K562 (cell line): ENCODE measurements around the gene SMYD2. TPM values are rescaled to one million over a fixed set of nuclear protein-coding genes. Genes with fewer than 3 reads are reported as not detected.

Experiments
- ATAC-seq: fragments of 200-7000 bp; cut with Tn5 transposase; 3 replicates; pipeline ENCODE4 v1.9.1; 2020; ENCODE audit warnings: moderate library complexity
- BruUV-seq: library from RNA; stranded (reverse); fragments of 400-500 nt; replicated peaks from 2 replicates; lab custom pipeline; 2021; lab: Mats Ljungman, UMichigan
- CTCF ChIA-PET: fragments of 300-600 bp; formaldehyde crosslinking; extraction: SDS; loops from one replicate; lab custom pipeline; 2021; ENCODE audit warnings: low intra/inter-chr PET ratio; lab: Yijun Ruan, JAX
- POLR2A ChIA-PET: fragments of 300-600, 350-650 bp; sonication (Branson Sonifier 250); formaldehyde crosslinking; extraction: SDS; loops from one replicate; lab custom pipeline; 2021; ENCODE audit warnings: antibody characterized with exemption, inconsistent platforms; lab: Yijun Ruan, JAX
- DNase-seq, 4 experiments: peaks; one replicate each; pipeline versions ENCODE4 v3.0.0 to v3.0.0-alpha.2; 2011 to 2018; ENCODE audit warnings: low spot score in 3 of 4, mixed read lengths in 3 of 4; ENCODE audit errors: extremely low read depth in 1 of 4
- FAIRE-seq: peaks from 2 replicates; lab custom pipeline; 2011; peaks lifted over from hg19 to GRCh38; lab: Jason Lieb, UNC
- H2AFZ ChIP-seq: 2 replicates; pipeline ENCODE4 v1.6.0; 2011; ENCODE audit warnings: low read depth, low read length, control low read depth, inconsistent platforms
- H3K27ac ChIP-seq: fragments of 200-600 bp; 3 replicates; pipeline ENCODE4 v1.8.0; 2011; ENCODE audit warnings: low read depth, mild to moderate bottlenecking, control low read depth, inconsistent platforms, low read length, moderate library complexity, mixed read lengths; ENCODE audit errors: extremely low read depth
- H3K27me3 ChIP-seq, 2 experiments: fragments of 300-600 bp in 1 of 2; 2 replicates in 1 of 2; 3 replicates in 1 of 2; pipeline versions ENCODE4 v1.6.0 to v1.8.0; 2011; ENCODE audit warnings: inconsistent platforms in 2 of 2, low read length in 2 of 2, mild to moderate bottlenecking in 1 of 2, mixed read lengths in 1 of 2, moderate library complexity in 1 of 2; ENCODE audit not compliant: control insufficient read depth in 2 of 2, insufficient read depth in 2 of 2
- H3K36me3 ChIP-seq: fragments of 300-600 bp; 3 replicates; pipeline ENCODE4 v1.8.0; 2011; ENCODE audit warnings: mild to moderate bottlenecking, low read length, inconsistent platforms; ENCODE audit not compliant: control insufficient read depth, insufficient read depth
- H3K4me1 ChIP-seq, 2 experiments: fragments of 200-600 bp in 1 of 2; replicated peaks in 1 of 2; 2 replicates in 1 of 2; 3 replicates in 1 of 2; pipeline versions ENCODE4 v1.5.1 to v1.8.0; 2011; ENCODE audit warnings: inconsistent platforms in 2 of 2, low read length in 2 of 2, mild to moderate bottlenecking in 1 of 2, mixed read lengths in 1 of 2, moderate library complexity in 1 of 2; ENCODE audit not compliant: control insufficient read depth in 2 of 2, insufficient read depth in 2 of 2
- H3K4me2 ChIP-seq: 2 replicates; pipeline ENCODE4 v1.6.1; 2011; ENCODE audit warnings: low read length, control low read depth, inconsistent platforms, mixed read lengths; ENCODE audit not compliant: insufficient read depth
- H3K4me3 ChIP-seq: fragments of 200-600 bp; sonication (generic), shearing (Covaris generic); 2 replicates; pipeline ENCODE4 v1.5.1; 2016; ENCODE audit warnings: control low read depth, inconsistent platforms
- H3K79me2 ChIP-seq: fragments of 200-600 bp; 3 replicates; pipeline ENCODE4 v1.8.0; 2011; ENCODE audit warnings: low read length, inconsistent platforms; ENCODE audit not compliant: control insufficient read depth, insufficient read depth
- H3K9ac ChIP-seq, 2 experiments: 2 replicates each; pipeline versions ENCODE4 v1.6.0 to v1.6.1; 2011; ENCODE audit warnings: low read depth in 2 of 2, low read length in 2 of 2, control low read depth in 1 of 2, inconsistent platforms in 1 of 2, mild to moderate bottlenecking in 1 of 2, mixed read lengths in 1 of 2; ENCODE audit not compliant: insufficient read depth in 1 of 2
- H3K9me1 ChIP-seq: one replicate; pipeline ENCODE4 v1.6.0; 2011; ENCODE audit warnings: inconsistent platforms, mild to moderate bottlenecking, low read length, moderate library complexity; ENCODE audit not compliant: control insufficient read depth, insufficient read depth
- H3K9me3 ChIP-seq: replicated peaks from 2 replicates; pipeline ENCODE4 v1.5.1; 2011; ENCODE audit warnings: low read depth, low read length, inconsistent platforms; ENCODE audit not compliant: control insufficient read depth, insufficient read depth
- H4K20me1 ChIP-seq: replicated peaks from 2 replicates; pipeline ENCODE4 v1.6.1; 2011; ENCODE audit warnings: low read length, inconsistent platforms, mixed read lengths; ENCODE audit not compliant: control insufficient read depth, insufficient read depth
- CHCHD3 ChIP-seq: fragments of 250-450 bp; sonication (Bioruptor Pico); IDR thresholded peaks from 2 replicates; pipeline ENCODE4 v2.1.2; 2022; ENCODE audit warnings: mild to moderate bottlenecking
- GATAD2B ChIP-seq: fragments of 450-650 bp; IDR thresholded peaks from 2 replicates; pipeline ENCODE4 v1.6.1; 2017; ENCODE audit warnings: mild to moderate bottlenecking, borderline replicate concordance
- HSF4 ChIP-seq: fragments of 250-450 bp; sonication (Bioruptor Pico); IDR thresholded peaks from 2 replicates; pipeline ENCODE4 v2.1.2; 2022; ENCODE audit warnings: mild to moderate bottlenecking, moderate library complexity, borderline replicate concordance
- MEF2A ChIP-seq: IDR thresholded peaks from 2 replicates; pipeline ENCODE4 v1.6.1; 2011; ENCODE audit warnings: low read depth, mild to moderate bottlenecking, low read length, moderate library complexity; ENCODE audit not compliant: control insufficient read depth
- PHTF2 ChIP-seq: fragments of 250-450 bp; sonication (Bioruptor Pico); IDR thresholded peaks from 2 replicates; pipeline ENCODE4 v1.5.0; 2021; ENCODE audit warnings: mild to moderate bottlenecking
- TEAD2 ChIP-seq: fragments of 450-650 bp; IDR thresholded peaks from 2 replicates; pipeline ENCODE4 v1.6.1; 2016; ENCODE audit warnings: missing genetic modification characterization, control low read depth, missing compliant biosample characterization
- TGIF2 ChIP-seq: sonication (generic); formaldehyde crosslinking; IDR thresholded peaks from 2 replicates; pipeline ENCODE4 v1.8.1; 2022; ENCODE audit warnings: mild to moderate bottlenecking, missing genetic modification reagents, moderate library complexity
- ZZZ3 ChIP-seq: fragments of 450-650 bp; IDR thresholded peaks from 2 replicates; pipeline ENCODE4 v1.6.1; 2016; ENCODE audit warnings: antibody characterized with exemption, mild to moderate bottlenecking, moderate library complexity
- WGBS: fragments of 100-300 bp; shearing (Covaris generic); methylation state at CpG from one replicate; pipeline ENCODE4 v1.1.6; 2016; ENCODE audit warnings: low coverage, mixed read lengths; ENCODE audit not compliant: insufficient coverage; ENCODE audit errors: missing lambda C conversion rate; 5-methylcytosine and 5-hydroxymethylcytosine counted together
- in situ Hi-C: fragments of 300-500 bp; cut with MboI; formaldehyde crosslinking; loops from 4 replicates; pipeline ENCODE4 v1.15.0; 2018; ENCODE audit warnings: inconsistent platforms, mixed read lengths
- intact Hi-C: fragments of 100-400 bp; cut with micrococcal nuclease; formaldehyde crosslinking; loops from 2 replicates; pipeline ENCODE4 v1.14.2; 2022
- polyA plus RNA-seq, 8 experiments: library from polyadenylated mRNA; depleted of rRNA in 4 of 8; stranded (reverse) in 5 of 8; unstranded in 3 of 8; fragments of >200 nt; fragmentation: Nextera tagmentation in 2 of 8; fragmentation: Illumina TruSeq in 1 of 8; extraction: Ambion mirVana in 2 of 8; extraction: Trizol in 1 of 8; gene quantifications; 2 replicates each; pipeline versions ENCODE4 v1.2.1 to v1.2.3, GENCODE V29; 2011 to 2014; ENCODE audit warnings: inconsistent platforms in 1 of 8, missing spikeins in 1 of 8
- total RNA-seq, 7 experiments: library from RNA; depleted of rRNA in 6 of 7; stranded (reverse); fragments of >200 nt in 6 of 7; fragmentation: Illumina TruSeq in 2 of 7; extraction: Trizol in 2 of 7; gene quantifications; 2 replicates each; pipeline versions ENCODE4 v1.2.1 to v1.2.3, GENCODE V29; 2011 to 2021; ENCODE audit warnings: low replicate concordance in 1 of 7
- TF ChIP-seq, protein P1 (sequence below): fragments of 250-450 bp; sonication (Bioruptor Pico); IDR thresholded peaks from 2 replicates; pipeline ENCODE4 v1.8.0; 2022; ENCODE audit warnings: moderate library complexity, mild to moderate bottlenecking, inconsistent platforms

Gene SMYD2
- total and polyA plus RNA-seq, 9 of the 15 experiments (the other 6 are each of a cell fraction or from before 2014, with no cell fraction given) = 13.8 to 81.3 (median 39.9) TPM

DNA sequence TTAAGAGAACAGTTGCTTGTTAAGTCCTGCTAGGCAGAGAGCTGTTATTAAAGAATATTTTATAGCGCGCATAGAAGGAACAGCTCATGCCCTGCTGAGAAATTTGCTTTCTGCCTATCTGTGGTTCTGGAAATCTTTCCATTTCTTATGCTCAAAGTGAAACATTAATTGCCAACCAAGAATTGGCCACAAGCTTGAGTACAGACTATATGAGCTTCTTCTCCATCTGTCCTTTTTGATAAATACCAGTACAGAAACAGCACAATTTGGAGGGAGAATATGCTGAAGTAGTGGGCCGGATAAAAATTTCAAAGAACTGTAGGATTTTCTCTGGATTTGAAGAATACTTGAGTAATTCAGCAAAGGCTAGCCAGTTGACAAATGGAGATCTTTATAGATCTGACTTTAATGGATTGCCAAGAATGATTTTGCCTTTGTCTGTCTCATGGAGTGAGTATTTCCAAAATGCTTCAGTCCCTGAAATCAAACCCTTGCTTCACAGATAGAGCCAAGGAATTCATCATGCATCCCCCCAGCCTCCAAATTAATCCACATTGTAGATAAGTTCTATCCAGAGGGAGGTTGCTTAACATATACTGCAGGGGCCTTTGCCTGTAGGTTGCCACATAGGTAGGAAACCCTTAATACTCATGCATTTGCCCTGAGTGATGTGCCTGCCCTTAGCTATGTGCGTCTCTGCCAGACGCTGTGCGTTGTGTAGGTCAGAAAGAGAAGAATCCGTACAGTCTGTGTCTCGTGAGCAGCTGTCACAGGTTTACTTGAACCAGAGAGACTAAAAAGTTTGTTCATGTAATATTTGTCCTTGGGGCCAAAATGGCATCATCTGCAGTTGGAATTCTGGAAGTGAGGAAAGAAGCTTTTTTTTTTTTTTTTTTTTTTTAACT, 44.2 kb downstream of the SMYD2 start:
- no peak for DNase-seq
- Histone ChIP-seq H3K27me3 (no peaks in the 10 kb centered on the region), H3K9me3 (no peaks in the 10 kb centered on the region), H3K79me2 (no peaks in the 10 kb centered on the region), H3K9ac (no peak overlapping the region), H3K27ac (no peak overlapping the region; the same call in 2 of the 3 replicates), H3K36me3 (peaks cover 42% of the 10 kb centered on the region; the same call in 1 of the 3 replicates), H3K4me3 (no peak overlapping the region), H3K4me1 (no peaks in the 10 kb centered on the region; a peak in 3 of 5 replicates), H2AFZ (no peak overlapping the region)
- CTCF ChIA-PET = no interaction called here
- no peak for FAIRE-seq
- 88% methylated on average over 8 of the region's 8 CpGs for WGBS
- intact Hi-C loops = no loop called here
- BruUV-seq = no TSS peak
- no peak for ATAC-seq
- TF ChIP-seq TGIF2 (CRISPR knock-in tag) (no peak), TEAD2 (tag) (no peak), ZZZ3 (no peak), PHTF2 (CRISPR knock-in tag) (no peak), HSF4 (no peak), CHCHD3 (CRISPR knock-in tag) (no peak), GATAD2B (no peak), MEF2A (no peak)
- TF ChIP-seq, protein P1, sequence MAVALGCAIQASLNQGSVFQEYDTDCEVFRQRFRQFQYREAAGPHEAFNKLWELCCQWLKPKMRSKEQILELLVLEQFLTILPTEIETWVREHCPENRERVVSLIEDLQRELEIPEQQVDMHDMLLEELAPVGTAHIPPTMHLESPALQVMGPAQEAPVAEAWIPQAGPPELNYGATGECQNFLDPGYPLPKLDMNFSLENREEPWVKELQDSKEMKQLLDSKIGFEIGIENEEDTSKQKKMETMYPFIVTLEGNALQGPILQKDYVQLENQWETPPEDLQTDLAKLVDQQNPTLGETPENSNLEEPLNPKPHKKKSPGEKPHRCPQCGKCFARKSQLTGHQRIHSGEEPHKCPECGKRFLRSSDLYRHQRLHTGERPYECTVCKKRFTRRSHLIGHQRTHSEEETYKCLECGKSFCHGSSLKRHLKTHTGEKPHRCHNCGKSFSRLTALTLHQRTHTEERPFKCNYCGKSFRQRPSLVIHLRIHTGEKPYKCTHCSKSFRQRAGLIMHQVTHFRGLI = no peak
- TF ChIP-seq, all 486 proteins: peak for 0
- Histone ChIP-seq H3K4me2 (no peak overlapping the region), H4K20me1 (0 out of 2 replicates have a peak, but pooled peaks cover 6% of the 10 kb centered on the region), H3K9me1 (no peaks in the 10 kb centered on the region)
- POLR2A ChIA-PET = no interaction called here
- in situ Hi-C loops = loop anchor here (5.0 kb wide), 1 partner anchor 58 kb away; no protein-coding TSS in a partner anchor
